Neuron (in vitro differentiated cells): ENCODE results near the gene PHKA2.
"Not testable (repeated sequence)": the region's sequence is repeated elsewhere in the genome, so short reads cannot be mapped to it uniquely, and the experiment has no call there.

Experiments
- H2AFZ ChIP-seq: one replicate; pipeline ENCODE4 v1.6.1; 2013; ENCODE audit warnings: low read depth, mild to moderate bottlenecking, inconsistent platforms, low read length, moderate library complexity
- H3K27me3 ChIP-seq: one replicate; pipeline ENCODE4 v1.6.1; 2013; ENCODE audit warnings: low read length; ENCODE audit not compliant: insufficient read depth
- H3K36me3 ChIP-seq: one replicate; pipeline ENCODE4 v1.6.1; 2013; ENCODE audit warnings: low read length; ENCODE audit not compliant: insufficient read depth
- H3K4me1 ChIP-seq: one replicate; pipeline ENCODE4 v1.6.1; 2013; ENCODE audit warnings: low read length; ENCODE audit not compliant: insufficient read depth
- H3K4me3 ChIP-seq: 2 replicates; pipeline ENCODE4 v1.5.1; 2013; ENCODE audit warnings: mild to moderate bottlenecking, low read length, moderate library complexity
- H3K9me3 ChIP-seq: one replicate; pipeline ENCODE4 v1.6.1; 2013; ENCODE audit warnings: low read length

Gene PHKA2

GRCh38 chrX:18983666-18984380 is at the start of gene PHKA2:
Gene PHKA2 (minus strand): TSS chrX:18984114. CDS start chrX:18983932, 182 bp downstream.
- Histone ChIP-seq H3K9me3 (no peaks in the 10 kb centered on the region), H3K27me3 (no peaks in the 10 kb centered on the region), H3K4me1 (peaks cover 2% of the 10 kb centered on the region), H3K4me3 (peak within 1 kb of the TSS; percentile 81), H3K36me3 (no peaks in the 10 kb centered on the region), H2AFZ (peak within 1 kb of the TSS; percentile 74)

- H3K27me3 ChIP-seq: no peaks in the 10 kb centered on the region
- no peaks in the 10 kb centered on the region for H3K36me3 ChIP-seq
- no peak overlapping the region for H2AFZ ChIP-seq
- no peaks in the 10 kb centered on the region for H3K9me3 ChIP-seq
- no peak overlapping the region for H3K4me3 ChIP-seq
- H3K4me1 ChIP-seq: no peaks in the 10 kb centered on the region
These were observed 46.9 kb upstream of the PHKA2 start for GRCh38 chrX:19030805-19031204.

GRCh38 chrX:19028560-19028959 is 44.6 kb upstream of the PHKA2 start:
- Histone ChIP-seq H3K4me3 (no peak overlapping the region), H3K9me3 (no peaks in the 10 kb centered on the region), H3K36me3 (no peaks in the 10 kb centered on the region), H2AFZ (no peak overlapping the region), H3K4me1 (no peaks in the 10 kb centered on the region), H3K27me3 (no peaks in the 10 kb centered on the region)

GRCh38 chrX:19024366-19024765 is 40.5 kb upstream of the PHKA2 start:
- H3K4me3 ChIP-seq: no peak overlapping the region
- H2AFZ ChIP-seq: no peak overlapping the region
- no peaks in the 10 kb centered on the region for H3K36me3 ChIP-seq
- no peaks in the 10 kb centered on the region for H3K4me1 ChIP-seq
- H3K9me3 ChIP-seq: no peaks in the 10 kb centered on the region
- no peaks in the 10 kb centered on the region for H3K27me3 ChIP-seq

GRCh38 chrX:19019996-19020395 is 36.1 kb upstream of the PHKA2 start:
- H3K36me3 ChIP-seq: no peaks in the 10 kb centered on the region
- H3K27me3 ChIP-seq: no peaks in the 10 kb centered on the region
- H3K4me3 ChIP-seq: no peak overlapping the region
- no peaks in the 10 kb centered on the region for H3K4me1 ChIP-seq
- no peak overlapping the region for H2AFZ ChIP-seq
- H3K9me3 ChIP-seq: no peaks in the 10 kb centered on the region

- H3K27me3 ChIP-seq: no peaks in the 10 kb centered on the region
These were observed 33.4 kb upstream of the PHKA2 start for GRCh38 chrX:19017271-19017670.

GRCh38 chrX:19016614-19017013 is 32.7 kb upstream of the PHKA2 start:
- not testable (repeated sequence) for H3K4me1 ChIP-seq

More at GRCh38 chrX:19017271-19017670, 33.4 kb upstream of the PHKA2 start:
- H2AFZ ChIP-seq: no peak overlapping the region
- no peaks in the 10 kb centered on the region for H3K36me3 ChIP-seq
- no peaks in the 10 kb centered on the region for H3K9me3 ChIP-seq
- H3K4me1 ChIP-seq: no peaks in the 10 kb centered on the region
- no peak overlapping the region for H3K4me3 ChIP-seq

GRCh38 chrX:19007868-19008267 is 24.0 kb upstream of the PHKA2 start:
- no peak overlapping the region for H2AFZ ChIP-seq
- H3K27me3 ChIP-seq: no peaks in the 10 kb centered on the region
- H3K36me3 ChIP-seq: no peaks in the 10 kb centered on the region
- H3K9me3 ChIP-seq: no peaks in the 10 kb centered on the region
- no peaks in the 10 kb centered on the region for H3K4me1 ChIP-seq
- no peak overlapping the region for H3K4me3 ChIP-seq

More at GRCh38 chrX:19016614-19017013, 32.7 kb upstream of the PHKA2 start:
- not testable (repeated sequence) for H3K36me3 ChIP-seq, H3K4me3 ChIP-seq, H3K27me3 ChIP-seq, H3K9me3 ChIP-seq, H2AFZ ChIP-seq

- Histone ChIP-seq H3K9me3 (no peaks in the 10 kb centered on the region), H2AFZ (no peak overlapping the region), H3K4me3 (no peak overlapping the region), H3K36me3 (no peaks in the 10 kb centered on the region), H3K4me1 (no peaks in the 10 kb centered on the region), H3K27me3 (no peaks in the 10 kb centered on the region)
These were observed 23.1 kb upstream of the PHKA2 start for GRCh38 chrX:19007011-19007410.

GRCh38 chrX:19005909-19006308 is 22.0 kb upstream of the PHKA2 start:
- H2AFZ ChIP-seq: no peak overlapping the region
- H3K36me3 ChIP-seq: no peaks in the 10 kb centered on the region
- H3K4me3 ChIP-seq: no peak overlapping the region
- H3K9me3 ChIP-seq: no peaks in the 10 kb centered on the region
- H3K27me3 ChIP-seq: no peaks in the 10 kb centered on the region
- no peaks in the 10 kb centered on the region for H3K4me1 ChIP-seq

- Histone ChIP-seq H3K9me3 (no peaks in the 10 kb centered on the region), H3K36me3 (no peaks in the 10 kb centered on the region), H3K4me1 (no peaks in the 10 kb centered on the region), H3K27me3 (no peaks in the 10 kb centered on the region), H2AFZ (no peak overlapping the region), H3K4me3 (no peak overlapping the region)
These were observed 19.8 kb upstream of the PHKA2 start for GRCh38 chrX:19003756-19004155.

GRCh38 chrX:18998653-18999052 is 14.7 kb upstream of the PHKA2 start:
- Histone ChIP-seq H3K4me3 (no peak overlapping the region), H2AFZ (no peak overlapping the region), H3K4me1 (no peaks in the 10 kb centered on the region), H3K27me3 (no peaks in the 10 kb centered on the region), H3K9me3 (no peaks in the 10 kb centered on the region), H3K36me3 (no peaks in the 10 kb centered on the region)

- H3K27me3 ChIP-seq: no peaks in the 10 kb centered on the region
- no peak overlapping the region for H3K4me3 ChIP-seq
- no peaks in the 10 kb centered on the region for H3K9me3 ChIP-seq
- no peaks in the 10 kb centered on the region for H3K4me1 ChIP-seq
- H3K36me3 ChIP-seq: no peaks in the 10 kb centered on the region
- no peak overlapping the region for H2AFZ ChIP-seq
These were observed 14.0 kb upstream of the PHKA2 start for GRCh38 chrX:18997916-18998315.

GRCh38 chrX:18996536-18996935 is 12.6 kb upstream of the PHKA2 start:
- no peaks in the 10 kb centered on the region for H3K4me1 ChIP-seq
- no peak overlapping the region for H3K4me3 ChIP-seq
- no peaks in the 10 kb centered on the region for H3K27me3 ChIP-seq
- H3K9me3 ChIP-seq: no peaks in the 10 kb centered on the region
- no peaks in the 10 kb centered on the region for H3K36me3 ChIP-seq
- H2AFZ ChIP-seq: no peak overlapping the region
